CD14-positive monocyte (primary cell): ENCODE data around the gene ASB16. TPM values are rescaled to one million over a fixed set of nuclear protein-coding genes. Genes with fewer than 3 reads are reported as not detected.

Source experiments
- DNase-seq, 3 donors: peaks; one replicate each; pipeline ENCODE4 v3.0.0-alpha.2; 2011 to 2022
- H2AFZ ChIP-seq: 2 replicates; pipeline ENCODE4 v1.6.0; 2012; ENCODE audit warnings: mild to moderate bottlenecking, low read depth, low read length, inconsistent platforms; ENCODE audit not compliant: insufficient read depth, poor library complexity, severe bottlenecking
- H3K27ac ChIP-seq, 2 donors: 1 replicate in 1 of 2; 2 replicates in 1 of 2; pipeline ENCODE4 v1.5.1; 2012 to 2013; ENCODE audit warnings: low read length in 2 of 2, control low read depth in 1 of 2, inconsistent platforms in 1 of 2, low read depth in 1 of 2, mild to moderate bottlenecking in 1 of 2
- H3K27me3 ChIP-seq, 2 donors: one replicate each; pipeline versions ENCODE4 v1.6.0 to v1.6.1; 2011 to 2013; ENCODE audit warnings: low read length in 2 of 2; ENCODE audit not compliant: control insufficient read depth in 2 of 2, insufficient read depth in 2 of 2
- H3K36me3 ChIP-seq, 2 donors: replicated peaks in 1 of 2; 1 replicate in 1 of 2; 2 replicates in 1 of 2; pipeline versions ENCODE4 v1.5.1 to v1.6.1; 2012 to 2013; ENCODE audit warnings: low read length in 2 of 2, control low read depth in 1 of 2, inconsistent platforms in 1 of 2, mild to moderate bottlenecking in 1 of 2; ENCODE audit not compliant: insufficient read depth in 2 of 2, control insufficient read depth in 1 of 2
- H3K4me1 ChIP-seq, 2 donors: 1 replicate in 1 of 2; 2 replicates in 1 of 2; pipeline versions ENCODE4 v1.5.1 to v1.6.1; 2012 to 2013; ENCODE audit warnings: low read length in 2 of 2, control low read depth in 1 of 2, inconsistent platforms in 1 of 2, mild to moderate bottlenecking in 1 of 2, moderate library complexity in 1 of 2; ENCODE audit not compliant: insufficient read depth in 2 of 2, control insufficient read depth in 1 of 2
- H3K4me2 ChIP-seq: replicated peaks from 2 replicates; pipeline ENCODE3; 2012; ENCODE audit warnings: low read length, moderate library complexity, mild to moderate bottlenecking; ENCODE audit not compliant: poor library complexity, severe bottlenecking; ENCODE audit errors: extremely low read depth
- H3K4me3 ChIP-seq, 3 experiments: fragments of 200-600 bp in 1 of 3; sonication (generic) in 1 of 3; replicated peaks in 1 of 3; 1 replicate in 2 of 3; 2 replicates in 1 of 3; pipeline ENCODE4 v1.5.1; 2011 to 2013; ENCODE audit warnings: low read length in 3 of 3, mild to moderate bottlenecking in 3 of 3, control low read depth in 2 of 3, low read depth in 2 of 3, inconsistent platforms in 1 of 3, moderate library complexity in 1 of 3
- H3K79me2 ChIP-seq: 2 replicates; pipeline ENCODE4 v1.6.0; 2012; ENCODE audit warnings: mild to moderate bottlenecking, control low read depth, inconsistent platforms, low read length, moderate library complexity; ENCODE audit not compliant: insufficient read depth
- H3K9ac ChIP-seq: 2 replicates; pipeline ENCODE4 v1.6.0; 2017; ENCODE audit warnings: low read length, mild to moderate bottlenecking; ENCODE audit not compliant: insufficient read depth, poor library complexity, severe bottlenecking
- H3K9me3 ChIP-seq, 2 donors: replicated peaks in 1 of 2; 1 replicate in 1 of 2; 2 replicates in 1 of 2; pipeline versions ENCODE4 v1.5.1 to v1.6.1; 2012 to 2013; ENCODE audit warnings: low read length in 2 of 2, control low read depth in 1 of 2; ENCODE audit not compliant: control insufficient read depth in 1 of 2, insufficient read depth in 1 of 2
- H4K20me1 ChIP-seq: 2 replicates; pipeline ENCODE4 v1.6.0; 2012; ENCODE audit warnings: mild to moderate bottlenecking, low read length, control low read depth, moderate library complexity; ENCODE audit not compliant: insufficient read depth
- H3K27ac Mint-ChIP-seq, 7 donors: one replicate each; pipeline ENCODE4 v1.8.0; 2020; ENCODE audit warnings: mild to moderate bottlenecking in 7 of 7, mixed read lengths in 7 of 7, moderate library complexity in 6 of 7, inconsistent platforms in 2 of 7
- H3K27me3 Mint-ChIP-seq, 3 donors: one replicate each; pipeline ENCODE4 v1.8.0; 2021 to 2022; ENCODE audit warnings: low read depth in 3 of 3, mild to moderate bottlenecking in 3 of 3, mixed read lengths in 3 of 3, moderate library complexity in 3 of 3, inconsistent platforms in 1 of 3
- H3K36me3 Mint-ChIP-seq, 2 donors: one replicate each; pipeline ENCODE4 v1.8.0; 2020; ENCODE audit warnings: mixed read lengths in 2 of 2, inconsistent platforms in 1 of 2, mild to moderate bottlenecking in 1 of 2
- H3K4me1 Mint-ChIP-seq: one replicate; pipeline ENCODE4 v1.8.0; 2020; ENCODE audit warnings: mild to moderate bottlenecking, mixed read lengths
- H3K4me3 Mint-ChIP-seq, 2 donors: one replicate each; pipeline ENCODE4 v1.8.0; 2020; ENCODE audit warnings: mild to moderate bottlenecking in 2 of 2, mixed read lengths in 2 of 2, moderate library complexity in 1 of 2
- H3K9me3 Mint-ChIP-seq, 7 donors: one replicate each; pipeline ENCODE4 v1.8.0; 2020 to 2022; ENCODE audit warnings: mixed read lengths in 7 of 7, mild to moderate bottlenecking in 6 of 7, moderate library complexity in 6 of 7, inconsistent platforms in 2 of 7
- WGBS: methylation state at CpG from one replicate; pipeline ENCODE4 v1.1.5; 2013; ENCODE audit warnings: missing lambda C conversion rate; ENCODE audit not compliant: insufficient coverage; 5-methylcytosine and 5-hydroxymethylcytosine counted together
- intact Hi-C, 2 donors: fragments of 100-400 bp; cut with micrococcal nuclease; formaldehyde crosslinking; loops; one replicate each; pipeline versions ENCODE4 v1.15.0 to v1.15.1; 2023
- polyA plus RNA-seq, 3 donors: library from polyadenylated mRNA; depleted of rRNA in 1 of 3; unstranded in 2 of 3; stranded (reverse) in 1 of 3; fragments of 300-500 nt in 2 of 3; fragments of >200 nt in 1 of 3; fragmentation: Illumina TruSeq in 2 of 3; gene quantifications; 1 replicate in 2 of 3; 2 replicates in 1 of 3; pipeline ENCODE4 v1.2.3, GENCODE V29; 2012 to 2021
- TF ChIP-seq, protein P1 (sequence below): fragments of 200-600 bp; IDR thresholded peaks from one replicate; pipeline ENCODE4 v1.8.0; 2022; ENCODE audit warnings: antibody characterized with exemption, mild to moderate bottlenecking

The ASB16 gene
- polyA plus RNA-seq, 3 donors, result not detected

DNA sequence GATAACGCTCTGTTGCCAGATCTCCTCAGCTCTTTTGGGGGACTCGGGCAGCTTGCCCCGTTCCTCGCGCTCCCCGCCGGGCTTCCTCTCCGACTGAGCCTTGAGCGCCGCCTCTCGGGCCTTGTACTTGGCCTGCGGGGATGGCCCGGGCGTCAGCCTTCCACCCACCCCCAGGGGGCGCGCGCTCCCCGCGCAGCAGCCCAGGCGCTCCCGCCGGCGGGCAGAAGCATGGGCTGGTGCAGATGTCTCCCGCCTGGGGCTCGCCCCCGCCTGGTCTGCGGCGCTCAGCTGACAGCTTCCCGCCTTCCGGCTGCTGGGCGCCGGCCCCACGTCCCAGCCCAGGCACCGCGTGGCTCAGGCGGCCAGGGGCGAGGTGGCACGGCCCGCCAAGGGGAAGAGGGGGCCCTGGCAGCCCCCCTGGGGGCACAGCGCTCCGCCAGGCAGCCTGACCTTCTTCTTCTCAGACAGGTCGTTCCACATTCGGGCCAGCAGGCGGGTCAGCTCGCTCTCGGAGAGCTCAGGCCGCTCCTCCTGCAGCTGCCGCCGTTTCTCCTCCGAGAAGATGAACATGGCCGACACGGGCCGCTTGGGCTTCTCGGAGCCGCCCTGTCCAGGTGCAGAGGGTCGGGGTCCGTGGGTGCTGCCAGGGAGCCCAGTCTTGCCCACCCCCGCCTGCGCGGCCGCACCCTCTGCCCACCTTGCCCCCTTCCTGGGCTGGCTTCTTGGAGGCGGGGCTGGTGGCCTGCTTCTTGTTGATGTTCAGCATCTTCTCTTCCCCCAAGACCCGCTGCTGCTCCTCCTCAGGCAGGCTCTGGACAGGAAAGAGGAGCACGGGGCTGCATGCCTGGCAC lies 40.1 kb downstream of the ASB16 start:
- Histone ChIP-seq H3K27me3 (no peaks in the 10 kb centered on the region), H2AFZ (peak overlapping the region; percentile 41), H3K4me1 (peaks cover 11 to 41% of the 10 kb centered on the region in 2 donors), H3K27ac (no peak overlapping the region), H3K79me2 (peaks cover 15% of the 10 kb centered on the region), H3K9me3 (no peaks in the 10 kb centered on the region), H4K20me1 (peaks cover 49% of the 10 kb centered on the region), H3K4me2 (peak overlapping the region; percentile 42), H3K4me3 (no peak overlapping the region), H3K36me3 (peaks cover 63 to 84% of the 10 kb centered on the region in 2 donors), H3K9ac (no peak overlapping the region)
- DNase-seq, result peak; percentile 82 to 88 (median 87)
- intact Hi-C loops, result loop anchor here (2.0 kb wide), 2 partner anchors 140 to 152 kb away; partner anchors contain the start of gene FAM171A2 (in 1 of the 2)
- Mint-ChIP-seq H3K27me3 (peaks cover 0 to 1% (median 0%) of the 10 kb centered on the region in 3 donors), H3K4me3 (peak overlapping the region in 1 of 2 donors; percentile 24), H3K9me3 (no peaks in the 10 kb centered on the region), H3K4me1 (peaks cover 40% of the 10 kb centered on the region), H3K36me3 (peaks cover 62 to 91% of the 10 kb centered on the region in 2 donors), H3K27ac (peak overlapping the region in 3 of 7 donors; percentile 15 to 61 (median 58))
- 27% methylated on average over 58 of the region's 64 CpGs for WGBS
- TF ChIP-seq, protein P1, sequence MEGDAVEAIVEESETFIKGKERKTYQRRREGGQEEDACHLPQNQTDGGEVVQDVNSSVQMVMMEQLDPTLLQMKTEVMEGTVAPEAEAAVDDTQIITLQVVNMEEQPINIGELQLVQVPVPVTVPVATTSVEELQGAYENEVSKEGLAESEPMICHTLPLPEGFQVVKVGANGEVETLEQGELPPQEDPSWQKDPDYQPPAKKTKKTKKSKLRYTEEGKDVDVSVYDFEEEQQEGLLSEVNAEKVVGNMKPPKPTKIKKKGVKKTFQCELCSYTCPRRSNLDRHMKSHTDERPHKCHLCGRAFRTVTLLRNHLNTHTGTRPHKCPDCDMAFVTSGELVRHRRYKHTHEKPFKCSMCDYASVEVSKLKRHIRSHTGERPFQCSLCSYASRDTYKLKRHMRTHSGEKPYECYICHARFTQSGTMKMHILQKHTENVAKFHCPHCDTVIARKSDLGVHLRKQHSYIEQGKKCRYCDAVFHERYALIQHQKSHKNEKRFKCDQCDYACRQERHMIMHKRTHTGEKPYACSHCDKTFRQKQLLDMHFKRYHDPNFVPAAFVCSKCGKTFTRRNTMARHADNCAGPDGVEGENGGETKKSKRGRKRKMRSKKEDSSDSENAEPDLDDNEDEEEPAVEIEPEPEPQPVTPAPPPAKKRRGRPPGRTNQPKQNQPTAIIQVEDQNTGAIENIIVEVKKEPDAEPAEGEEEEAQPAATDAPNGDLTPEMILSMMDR, result peak; percentile 99

DNA sequence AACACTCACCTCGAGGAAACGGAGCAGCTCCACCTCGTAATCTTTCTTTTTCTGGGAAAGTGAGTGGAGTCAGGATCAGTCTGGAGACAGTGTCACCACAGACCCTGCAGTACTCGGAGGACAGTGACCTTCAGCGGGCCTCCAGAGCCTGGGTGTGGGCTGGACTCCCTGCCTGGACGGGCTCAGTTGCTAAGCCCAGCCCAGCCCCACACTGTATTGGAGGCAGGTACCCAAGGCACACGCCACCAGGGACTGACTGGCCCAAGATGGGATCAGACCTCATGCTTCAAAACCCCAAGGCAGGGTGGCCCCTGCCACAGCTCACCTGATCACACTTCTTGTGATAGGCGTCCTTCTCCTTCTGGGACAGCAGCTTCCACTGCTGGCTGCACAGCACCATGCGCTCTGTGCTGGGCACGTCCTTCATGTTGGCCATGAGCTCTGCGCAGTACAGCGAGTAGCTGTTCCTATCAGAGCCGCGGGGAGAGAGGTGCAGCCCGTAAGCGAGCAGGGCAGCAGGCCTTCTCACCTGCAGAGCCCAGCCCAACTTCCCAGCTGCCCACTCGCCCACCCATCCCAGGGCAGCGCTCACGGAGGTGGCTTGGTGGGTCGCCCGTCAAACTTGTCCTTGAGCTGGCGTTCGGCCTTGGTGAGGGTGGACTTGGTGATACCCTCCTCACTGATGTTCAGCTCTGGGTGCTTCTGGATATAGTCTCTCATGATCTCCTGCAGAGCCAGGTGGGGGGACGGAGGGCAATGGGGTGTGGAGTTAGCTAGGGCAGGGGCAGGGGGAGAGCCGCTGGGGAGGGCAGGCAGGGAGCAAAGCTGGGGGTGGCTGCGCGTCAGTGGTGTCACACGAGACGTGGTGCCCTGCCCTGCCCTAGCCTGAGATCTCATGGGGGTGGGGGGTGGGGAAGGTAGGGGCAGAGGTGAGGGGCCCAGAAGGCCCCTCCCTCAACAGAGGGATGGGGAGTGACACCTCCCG lies 41.1 kb downstream of the ASB16 start:
- WGBS, result 94% methylated on average over 20 of the region's 30 CpGs
- intact Hi-C loops, result loop anchor here (2.0 kb wide), 2 partner anchors 139 to 151 kb away; partner anchors contain the start of gene FAM171A2 (in 1 of the 2)
- Histone ChIP-seq H3K4me1 (peaks cover 20 to 50% of the 10 kb centered on the region in 2 donors), H3K4me3 (no peak overlapping the region), H2AFZ (no peak overlapping the region), H3K4me2 (no peak overlapping the region), H3K36me3 (peaks cover 68 to 86% of the 10 kb centered on the region in 2 donors), H3K9ac (no peak overlapping the region), H3K79me2 (peaks cover 21% of the 10 kb centered on the region), H4K20me1 (peaks cover 59% of the 10 kb centered on the region), H3K27me3 (no peaks in the 10 kb centered on the region), H3K9me3 (no peaks in the 10 kb centered on the region), H3K27ac (no peak overlapping the region)
- Mint-ChIP-seq H3K27ac (no peak overlapping the region), H3K36me3 (peaks cover 68 to 91% of the 10 kb centered on the region in 2 donors), H3K27me3 (peaks cover 0 to 2% (median 0%) of the 10 kb centered on the region in 3 donors), H3K4me1 (peaks cover 45% of the 10 kb centered on the region), H3K4me3 (peak overlapping the region in 1 of 2 donors; percentile 24), H3K9me3 (no peaks in the 10 kb centered on the region)
- TF ChIP-seq, protein P1, result no peak
- DNase-seq, result no peak
